ENCODE data around the gene SERF2. TPM values are rescaled to one million over a fixed set of nuclear protein-coding genes. Genes with fewer than 3 reads are reported as not detected.
"Not testable (repeated sequence)": the region's sequence is repeated elsewhere in the genome, so short reads cannot be mapped to it uniquely, and the experiment has no call there.

SERF2 gene
- polyA plus RNA-seq, 1 donor from 2014 or later, result 726 TPM

GRCh38 chr15:43808435-43808950 lies 16.4 kb downstream of the SERF2 start:
- H3K27me3 ChIP-seq (ENCODE audit: insufficient read depth, low read depth, low read length), result no peaks in the 10 kb centered on the region
- TF ChIP-seq TAF1 (IDR thresholded peaks at IDR 0.05; ENCODE audit: low read depth), result no peak
- TF ChIP-seq CTCF (IDR thresholded peaks at IDR 0.05; ENCODE audit: poor library complexity, severe bottlenecking), result no peak
- no peak for TF ChIP-seq EZH2 (IDR thresholded peaks at IDR 0.05; ENCODE audit: borderline replicate concordance, insufficient read depth, low read length, poor library complexity, severe bottlenecking)
- TF ChIP-seq POLR2AphosphoS5 (IDR thresholded peaks at IDR 0.05), result no peak
- TF ChIP-seq SMC3 (conservative IDR thresholded peaks at IDR 0.05; ENCODE audit: poor library complexity), result no peak
- no peak for TF ChIP-seq RAD21 (conservative IDR thresholded peaks at IDR 0.05)
- TF ChIP-seq REST (IDR thresholded peaks at IDR 0.05; ENCODE audit: borderline replicate concordance), result no peak
- TF ChIP-seq EP300 (conservative IDR thresholded peaks at IDR 0.05; ENCODE audit: poor library complexity, severe bottlenecking), result no peak
- TF ChIP-seq MXI1 (conservative IDR thresholded peaks at IDR 0.05; ENCODE audit: poor library complexity, severe bottlenecking), result no peak
- H4K20me1 ChIP-seq (ENCODE audit: insufficient read depth), result no peaks in the 10 kb centered on the region
- no peak overlapping the region for H2AFZ ChIP-seq (ENCODE audit: low read depth, low read length)
- H3K27ac ChIP-seq (ENCODE audit: low read length), result no peak overlapping the region
- H3K9me2 ChIP-seq (ENCODE audit: insufficient read depth, low read length), result no peaks in the 10 kb centered on the region
- no peaks in the 10 kb centered on the region for H3K79me2 ChIP-seq (replicated peaks; ENCODE audit: insufficient read depth, low read length)
- no peaks in the 10 kb centered on the region for H3K9me3 ChIP-seq (ENCODE audit: low read length)
- H3K9ac ChIP-seq (ENCODE audit: low read length), result no peak overlapping the region
- no peak overlapping the region for H3K4me3 ChIP-seq (ENCODE audit: low read length)
- no peak overlapping the region for H3K4me2 ChIP-seq (ENCODE audit: low read length)
- H3F3A ChIP-seq (ENCODE audit: insufficient read depth, low read length, poor library complexity, severe bottlenecking), result no peaks in the 10 kb centered on the region
- peaks cover 13% of the 10 kb centered on the region for H3K36me3 ChIP-seq (ENCODE audit: insufficient read depth, low read length)

GRCh38 chr15:43808960-43809678 lies 17.0 kb downstream of the SERF2 start:
- no peak overlapping the region for H3K9ac ChIP-seq (ENCODE audit: low read length)
- H3K4me2 ChIP-seq (ENCODE audit: low read length), result no peak overlapping the region
- H3K9me3 ChIP-seq (ENCODE audit: low read length), result no peaks in the 10 kb centered on the region
- H3K27me3 ChIP-seq (ENCODE audit: insufficient read depth, low read depth, low read length), result no peaks in the 10 kb centered on the region
- no peaks in the 10 kb centered on the region for H4K20me1 ChIP-seq (ENCODE audit: insufficient read depth)
- H2AFZ ChIP-seq (ENCODE audit: low read depth, low read length), result no peak overlapping the region
- H3F3A ChIP-seq (ENCODE audit: insufficient read depth, low read length, poor library complexity, severe bottlenecking), result no peaks in the 10 kb centered on the region
- no peaks in the 10 kb centered on the region for H3K79me2 ChIP-seq (replicated peaks; ENCODE audit: insufficient read depth, low read length)
- TF ChIP-seq EP300 (conservative IDR thresholded peaks at IDR 0.05; ENCODE audit: poor library complexity, severe bottlenecking), result no peak
- no peak for TF ChIP-seq SMC3 (conservative IDR thresholded peaks at IDR 0.05; ENCODE audit: poor library complexity)
- TF ChIP-seq POLR2AphosphoS5 (IDR thresholded peaks at IDR 0.05), result no peak
- TF ChIP-seq REST (IDR thresholded peaks at IDR 0.05; ENCODE audit: borderline replicate concordance), result no peak
- TF ChIP-seq TAF1 (IDR thresholded peaks at IDR 0.05; ENCODE audit: low read depth), result no peak
- TF ChIP-seq MXI1 (conservative IDR thresholded peaks at IDR 0.05; ENCODE audit: poor library complexity, severe bottlenecking), result no peak
- no peak for TF ChIP-seq RAD21 (conservative IDR thresholded peaks at IDR 0.05)
- no peak for TF ChIP-seq EZH2 (IDR thresholded peaks at IDR 0.05; ENCODE audit: borderline replicate concordance, insufficient read depth, low read length, poor library complexity, severe bottlenecking)
- no peak for TF ChIP-seq CTCF (IDR thresholded peaks at IDR 0.05; ENCODE audit: poor library complexity, severe bottlenecking)
- H3K4me3 ChIP-seq (ENCODE audit: low read length), result no peak overlapping the region
- no peaks in the 10 kb centered on the region for H3K9me2 ChIP-seq (ENCODE audit: insufficient read depth, low read length)
- H3K36me3 ChIP-seq (ENCODE audit: insufficient read depth, low read length), result peaks cover 13% of the 10 kb centered on the region
- no peak overlapping the region for H3K27ac ChIP-seq (ENCODE audit: low read length)

GRCh38 chr15:43815064-43815463 lies 22.9 kb downstream of the SERF2 start:
- not testable (repeated sequence) for H2AFZ ChIP-seq (ENCODE audit: low read depth, low read length); H3K9me3 ChIP-seq (ENCODE audit: low read length); H3K79me2 ChIP-seq (replicated peaks; ENCODE audit: insufficient read depth, low read length); H3K4me2 ChIP-seq (ENCODE audit: low read length); H3F3A ChIP-seq (ENCODE audit: insufficient read depth, low read length, poor library complexity, severe bottlenecking); H3K4me3 ChIP-seq (ENCODE audit: low read length); H3K36me3 ChIP-seq (ENCODE audit: insufficient read depth, low read length); H3K27ac ChIP-seq (ENCODE audit: low read length); H4K20me1 ChIP-seq (ENCODE audit: insufficient read depth); H3K27me3 ChIP-seq (ENCODE audit: insufficient read depth, low read depth, low read length); H3K9ac ChIP-seq (ENCODE audit: low read length); H3K9me2 ChIP-seq (ENCODE audit: insufficient read depth, low read length)

All from neural cell (in vitro differentiated cells).